HL-60 (cell line): Measurements from ENCODE around the gene TMEM26.

Experiments
- DNase-seq, 2 experiments: peaks; one replicate each; pipeline ENCODE4 v3.0.0-alpha.2; 2010 to 2020; ENCODE audit warnings: low read depth in 1 of 2, low spot score in 1 of 2
- H3K27ac ChIP-seq: fragments of 250-450 bp; sonication (Bioruptor Pico); replicated peaks from 2 replicates; pipeline ENCODE4 v1.5.1; 2020; ENCODE audit warnings: mild to moderate bottlenecking, moderate library complexity
- H3K27me3 ChIP-seq: fragments of 250-450 bp; sonication (Bioruptor Pico); 2 replicates; pipeline ENCODE4 v1.5.1; 2021; ENCODE audit warnings: mild to moderate bottlenecking, moderate library complexity; ENCODE audit not compliant: insufficient read depth, poor library complexity, severe bottlenecking
- H3K4me3 ChIP-seq: replicated peaks from 2 replicates; pipeline ENCODE4 v1.5.1; 2011; ENCODE audit warnings: mild to moderate bottlenecking, control low read depth, low read length; ENCODE audit not compliant: insufficient read depth
- GABPA ChIP-seq: IDR thresholded peaks from 2 replicates; pipeline ENCODE4 v1.6.1; 2012; ENCODE audit warnings: low read depth
- POLR2AphosphoS5 ChIP-seq: IDR thresholded peaks from 2 replicates; pipeline ENCODE4 v1.6.1; 2012; ENCODE audit warnings: low read depth
- SPI1 ChIP-seq: IDR thresholded peaks from 2 replicates; pipeline ENCODE4 v1.6.1; 2012; ENCODE audit warnings: low read depth, mild to moderate bottlenecking, borderline replicate concordance
- TF ChIP-seq, protein P1 (sequence below): IDR thresholded peaks from one replicate; pipeline ENCODE4 v1.5.1; 2011; ENCODE audit warnings: low read length, control low read depth, inconsistent platforms; ENCODE audit not compliant: insufficient read depth
- TF ChIP-seq, protein P2 (sequence below): IDR thresholded peaks from 2 replicates; pipeline ENCODE4 v1.6.1; 2012; ENCODE audit warnings: low read depth; ENCODE audit not compliant: insufficient replicate concordance

The TMEM26 gene

DNA sequence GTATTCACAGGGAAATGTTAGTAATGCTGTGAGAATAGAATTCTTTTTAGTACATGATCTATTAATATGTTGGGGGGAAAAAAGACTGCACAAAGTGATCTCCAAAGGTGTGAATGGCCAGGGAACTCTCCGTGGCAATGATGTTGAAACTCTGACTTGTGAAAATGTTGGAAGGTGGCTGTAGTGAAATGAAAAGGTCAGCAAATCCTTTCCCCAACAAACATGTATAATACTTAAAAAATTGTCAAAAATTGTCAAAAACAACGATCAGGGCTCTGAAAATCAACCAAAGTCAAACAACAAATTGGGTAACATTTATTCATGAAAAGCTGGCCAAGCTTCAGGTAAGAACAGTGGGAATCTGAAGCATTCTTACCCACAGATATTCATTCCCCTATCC, 35.5 kb downstream of the TMEM26 start:
- TF ChIP-seq, protein P1, sequence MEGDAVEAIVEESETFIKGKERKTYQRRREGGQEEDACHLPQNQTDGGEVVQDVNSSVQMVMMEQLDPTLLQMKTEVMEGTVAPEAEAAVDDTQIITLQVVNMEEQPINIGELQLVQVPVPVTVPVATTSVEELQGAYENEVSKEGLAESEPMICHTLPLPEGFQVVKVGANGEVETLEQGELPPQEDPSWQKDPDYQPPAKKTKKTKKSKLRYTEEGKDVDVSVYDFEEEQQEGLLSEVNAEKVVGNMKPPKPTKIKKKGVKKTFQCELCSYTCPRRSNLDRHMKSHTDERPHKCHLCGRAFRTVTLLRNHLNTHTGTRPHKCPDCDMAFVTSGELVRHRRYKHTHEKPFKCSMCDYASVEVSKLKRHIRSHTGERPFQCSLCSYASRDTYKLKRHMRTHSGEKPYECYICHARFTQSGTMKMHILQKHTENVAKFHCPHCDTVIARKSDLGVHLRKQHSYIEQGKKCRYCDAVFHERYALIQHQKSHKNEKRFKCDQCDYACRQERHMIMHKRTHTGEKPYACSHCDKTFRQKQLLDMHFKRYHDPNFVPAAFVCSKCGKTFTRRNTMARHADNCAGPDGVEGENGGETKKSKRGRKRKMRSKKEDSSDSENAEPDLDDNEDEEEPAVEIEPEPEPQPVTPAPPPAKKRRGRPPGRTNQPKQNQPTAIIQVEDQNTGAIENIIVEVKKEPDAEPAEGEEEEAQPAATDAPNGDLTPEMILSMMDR, result no peak
- TF ChIP-seq GABPA, result no peak
- H3K27ac ChIP-seq, result no peak overlapping the region

DNA sequence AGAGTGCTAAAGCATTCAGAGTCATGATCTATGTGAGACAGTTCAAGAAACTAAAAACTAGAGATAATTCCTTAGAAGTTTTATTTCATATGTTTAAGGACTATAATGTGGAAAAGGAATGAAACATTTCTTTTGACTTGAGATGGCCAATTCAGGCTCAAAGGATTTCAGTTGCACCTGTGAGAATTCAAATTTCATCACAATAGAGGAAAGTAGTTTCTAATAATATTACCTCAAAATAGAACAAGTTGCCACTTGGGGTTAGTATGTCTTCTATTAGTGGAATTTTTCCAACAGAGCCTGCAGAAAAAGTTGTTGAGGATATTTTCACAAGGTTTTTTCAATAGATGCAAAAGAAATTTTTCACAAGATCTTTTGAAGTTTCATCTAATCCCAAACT, 37.4 kb downstream of the TMEM26 start:
- Histone ChIP-seq H3K4me3 (no peak overlapping the region), H3K27ac (no peak overlapping the region), H3K27me3 (no peaks in the 10 kb centered on the region)
- TF ChIP-seq POLR2AphosphoS5 (no peak), SPI1 (no peak), GABPA (no peak)
- TF ChIP-seq, protein P1, result no peak
- TF ChIP-seq, protein P2, sequence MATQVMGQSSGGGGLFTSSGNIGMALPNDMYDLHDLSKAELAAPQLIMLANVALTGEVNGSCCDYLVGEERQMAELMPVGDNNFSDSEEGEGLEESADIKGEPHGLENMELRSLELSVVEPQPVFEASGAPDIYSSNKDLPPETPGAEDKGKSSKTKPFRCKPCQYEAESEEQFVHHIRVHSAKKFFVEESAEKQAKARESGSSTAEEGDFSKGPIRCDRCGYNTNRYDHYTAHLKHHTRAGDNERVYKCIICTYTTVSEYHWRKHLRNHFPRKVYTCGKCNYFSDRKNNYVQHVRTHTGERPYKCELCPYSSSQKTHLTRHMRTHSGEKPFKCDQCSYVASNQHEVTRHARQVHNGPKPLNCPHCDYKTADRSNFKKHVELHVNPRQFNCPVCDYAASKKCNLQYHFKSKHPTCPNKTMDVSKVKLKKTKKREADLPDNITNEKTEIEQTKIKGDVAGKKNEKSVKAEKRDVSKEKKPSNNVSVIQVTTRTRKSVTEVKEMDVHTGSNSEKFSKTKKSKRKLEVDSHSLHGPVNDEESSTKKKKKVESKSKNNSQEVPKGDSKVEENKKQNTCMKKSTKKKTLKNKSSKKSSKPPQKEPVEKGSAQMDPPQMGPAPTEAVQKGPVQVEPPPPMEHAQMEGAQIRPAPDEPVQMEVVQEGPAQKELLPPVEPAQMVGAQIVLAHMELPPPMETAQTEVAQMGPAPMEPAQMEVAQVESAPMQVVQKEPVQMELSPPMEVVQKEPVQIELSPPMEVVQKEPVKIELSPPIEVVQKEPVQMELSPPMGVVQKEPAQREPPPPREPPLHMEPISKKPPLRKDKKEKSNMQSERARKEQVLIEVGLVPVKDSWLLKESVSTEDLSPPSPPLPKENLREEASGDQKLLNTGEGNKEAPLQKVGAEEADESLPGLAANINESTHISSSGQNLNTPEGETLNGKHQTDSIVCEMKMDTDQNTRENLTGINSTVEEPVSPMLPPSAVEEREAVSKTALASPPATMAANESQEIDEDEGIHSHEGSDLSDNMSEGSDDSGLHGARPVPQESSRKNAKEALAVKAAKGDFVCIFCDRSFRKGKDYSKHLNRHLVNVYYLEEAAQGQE, result no peak
- DNase-seq, result no peak

More for the DNA sequence above, 35.5 kb downstream of the TMEM26 start:
- no peaks in the 10 kb centered on the region for H3K27me3 ChIP-seq
- H3K4me3 ChIP-seq, result no peak overlapping the region
- DNase-seq, result no peak

DNA sequence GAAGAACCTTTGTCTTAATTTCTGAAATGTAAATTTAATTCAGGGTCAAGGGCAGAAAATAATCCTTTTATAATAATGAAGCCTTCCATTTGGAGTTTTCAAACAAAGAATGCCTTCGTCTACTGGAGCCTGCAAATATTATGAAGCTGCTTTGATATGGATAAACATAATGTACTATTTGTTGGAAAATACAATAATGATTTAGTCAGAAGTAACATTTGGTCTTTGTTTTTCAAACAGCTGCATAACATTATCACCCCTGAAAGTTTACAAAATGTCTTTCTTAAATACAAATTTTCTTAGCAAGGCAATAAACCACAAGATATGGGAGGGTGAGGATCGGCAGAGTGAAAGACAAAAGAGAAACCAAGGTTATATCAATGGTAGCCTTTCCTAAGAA, 41.5 kb downstream of the TMEM26 start:
- no peak overlapping the region for H3K27ac ChIP-seq
- H3K27me3 ChIP-seq, result no peaks in the 10 kb centered on the region
- DNase-seq, result no peak
- no peak overlapping the region for H3K4me3 ChIP-seq
- TF ChIP-seq, protein P2, result no peak
- no peak for TF ChIP-seq SPI1
- TF ChIP-seq GABPA, result no peak
- TF ChIP-seq, protein P1, result no peak
- no peak for TF ChIP-seq POLR2AphosphoS5

DNA sequence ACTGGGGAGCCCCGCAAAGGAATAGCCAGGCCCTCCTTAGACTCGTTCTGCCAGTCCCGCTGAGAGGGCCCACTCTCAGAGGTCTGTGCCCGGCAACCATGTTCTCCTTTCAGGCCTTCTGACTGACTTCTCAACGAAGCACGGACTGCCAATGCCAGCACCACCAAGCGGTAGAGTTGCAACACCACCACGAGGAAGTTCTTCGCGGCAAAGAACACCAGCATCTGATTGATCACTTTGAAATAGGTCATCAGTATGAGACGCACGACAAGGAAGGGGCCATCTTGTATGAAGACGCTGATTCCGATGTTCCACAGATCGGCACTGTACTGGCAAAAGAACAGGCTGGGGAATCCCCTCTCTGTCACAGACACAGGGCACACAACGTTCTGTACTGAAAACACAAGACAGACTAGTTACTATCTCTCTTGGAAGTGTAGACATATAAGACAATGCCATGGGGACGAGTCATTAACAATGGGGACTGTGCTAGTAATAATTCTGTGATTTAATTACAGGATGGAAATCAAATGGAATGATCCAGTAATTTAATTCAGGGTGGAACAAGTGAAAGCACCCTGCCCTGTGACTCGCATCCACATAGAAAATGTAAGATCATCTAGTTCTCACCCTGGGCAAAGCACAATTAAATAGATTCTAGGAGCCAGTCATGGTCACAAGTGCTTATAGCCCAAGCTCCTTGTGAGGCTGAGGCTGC, 42.7 kb downstream of the TMEM26 start:
- TF ChIP-seq SPI1 (no peak), GABPA (no peak), POLR2AphosphoS5 (no peak)
- TF ChIP-seq, protein P1, result no peak
- TF ChIP-seq, protein P2, result no peak
- no peak for DNase-seq
- H3K27ac ChIP-seq, result no peak overlapping the region
- no peak overlapping the region for H3K4me3 ChIP-seq
- H3K27me3 ChIP-seq, result no peaks in the 10 kb centered on the region
